ENCODE measurements around the gene MYO5C. TPM values are rescaled to one million over a fixed set of nuclear protein-coding genes. Genes with fewer than 3 reads are reported as not detected.

MYO5C gene
- total and polyA plus RNA-seq, 2 of the 13 experiments (the other 11 are each of a cell fraction or from before 2014, with no cell fraction given) = 15.7 to 23.7 TPM

DNA sequence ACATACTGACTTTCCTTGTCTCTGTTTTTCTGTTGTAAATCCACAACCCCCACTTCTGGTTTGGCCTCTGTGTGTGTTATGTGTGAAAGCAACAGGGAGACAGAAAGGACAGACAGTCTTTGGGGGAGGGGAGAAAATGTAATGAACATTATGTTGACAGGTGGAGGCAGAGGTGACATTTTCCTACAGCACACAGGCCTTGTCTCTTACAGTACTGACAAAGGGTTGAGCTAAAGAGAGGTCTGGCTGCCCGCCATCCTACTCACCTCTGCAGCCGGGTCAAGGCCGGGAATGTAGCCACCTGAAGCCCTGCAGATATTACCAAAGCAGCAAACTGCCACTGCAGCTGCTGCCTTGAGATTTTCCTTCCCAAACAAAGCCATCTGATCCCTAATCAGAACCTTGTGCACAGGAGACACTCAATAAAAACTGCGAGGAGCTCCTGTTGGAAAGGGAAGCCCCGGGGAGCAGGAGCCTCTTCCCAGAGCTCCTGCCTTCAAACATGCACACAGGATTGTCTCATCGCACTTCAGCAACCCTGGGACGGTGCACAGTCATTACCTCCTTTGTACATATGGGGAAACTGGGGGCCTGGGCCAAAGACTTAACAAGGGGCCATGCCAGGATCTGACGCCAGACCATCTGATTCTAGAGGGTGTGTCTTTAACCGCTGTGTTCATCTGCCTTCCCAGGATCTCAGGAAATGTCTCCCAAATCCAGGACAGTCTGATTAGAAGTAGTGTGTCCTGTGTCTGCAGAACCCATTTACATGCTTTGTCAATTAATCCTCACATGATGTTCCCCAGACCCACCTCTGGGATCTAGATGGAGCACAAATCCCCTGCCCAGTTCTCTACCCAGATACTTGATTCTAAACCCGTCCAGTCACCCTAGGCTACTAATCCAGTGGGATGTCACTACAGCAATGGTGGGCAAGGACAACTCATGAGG, 14.2 kb downstream of the MYO5C start (continued):
- 0 out of 2 replicates have a peak, but pooled peaks have one; percentile 30 for TF ChIP-seq TFDP1 (CRISPR knock-in tag; IDR thresholded peaks at IDR 0.05; ENCODE audit: borderline replicate concordance)
- peak; percentile 77 for TF ChIP-seq BCL6 (CRISPR knock-in tag; IDR thresholded peaks at IDR 0.05)
- peak; percentile 85 for TF ChIP-seq SAP130 (CRISPR knock-in tag; IDR thresholded peaks at IDR 0.05; ENCODE audit: low read depth)
- no peak for TF ChIP-seq RARG (CRISPR knock-in tag; IDR thresholded peaks at IDR 0.05; ENCODE audit: low read depth)
- TF ChIP-seq MXD4 (CRISPR knock-in tag; IDR thresholded peaks at IDR 0.05) = peak; percentile 24; the same call in 1 of the 2 replicates
- TF ChIP-seq ZBTB20 (CRISPR knock-in tag; IDR thresholded peaks at IDR 0.05; ENCODE audit: borderline replicate concordance, low read depth) = peak; percentile 56; the same call in 1 of the 2 replicates
- no peak for TF ChIP-seq RBM39 (IDR thresholded peaks at IDR 0.05; ENCODE audit: low read depth, low read length, poor library complexity, severe bottlenecking)
- TF ChIP-seq, protein P1, sequence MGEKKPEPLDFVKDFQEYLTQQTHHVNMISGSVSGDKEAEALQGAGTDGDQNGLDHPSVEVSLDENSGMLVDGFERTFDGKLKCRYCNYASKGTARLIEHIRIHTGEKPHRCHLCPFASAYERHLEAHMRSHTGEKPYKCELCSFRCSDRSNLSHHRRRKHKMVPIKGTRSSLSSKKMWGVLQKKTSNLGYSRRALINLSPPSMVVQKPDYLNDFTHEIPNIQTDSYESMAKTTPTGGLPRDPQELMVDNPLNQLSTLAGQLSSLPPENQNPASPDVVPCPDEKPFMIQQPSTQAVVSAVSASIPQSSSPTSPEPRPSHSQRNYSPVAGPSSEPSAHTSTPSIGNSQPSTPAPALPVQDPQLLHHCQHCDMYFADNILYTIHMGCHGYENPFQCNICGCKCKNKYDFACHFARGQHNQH (CRISPR knock-in tag; IDR thresholded peaks at IDR 0.05) = peak; percentile 72; the same call in 1 of the 2 replicates
- TF ChIP-seq HNF4G (IDR thresholded peaks at IDR 0.05; ENCODE audit: borderline replicate concordance, low read depth, low read length) = peak; percentile 35; the same call in 1 of the 2 replicates
- TF ChIP-seq HNF4G (CRISPR knock-in tag; IDR thresholded peaks at IDR 0.05; ENCODE audit: borderline replicate concordance, low read depth) = no peak
- peak; percentile 58 for TF ChIP-seq PITX1 (CRISPR knock-in tag; IDR thresholded peaks at IDR 0.05)
- peak; percentile 74; the same call in 1 of the 2 replicates for TF ChIP-seq ZNF614 (CRISPR knock-in tag; IDR thresholded peaks at IDR 0.05; ENCODE audit: borderline replicate concordance)
- 0 out of 2 replicates have a peak, but pooled peaks have one; percentile 16 for TF ChIP-seq HNF1B (CRISPR knock-in tag; IDR thresholded peaks at IDR 0.05)
- peak; percentile 67; the same call in 1 of the 2 replicates for TF ChIP-seq ESRRA (CRISPR knock-in tag; IDR thresholded peaks at IDR 0.05; ENCODE audit: low read depth)
- no peak for TF ChIP-seq SMAD9 (CRISPR knock-in tag; IDR thresholded peaks at IDR 0.05)
- TF ChIP-seq ASH2L (IDR thresholded peaks at IDR 0.05; ENCODE audit: insufficient read length, low read depth, low read length) = peak; percentile 50
- peak; percentile 78 for TF ChIP-seq ZEB1 (IDR thresholded peaks at IDR 0.05; ENCODE audit: insufficient replicate concordance, low read depth)
- TF ChIP-seq ZNF121 (CRISPR knock-in tag; IDR thresholded peaks at IDR 0.05) = no peak
- TF ChIP-seq IRF2 (CRISPR knock-in tag; IDR thresholded peaks at IDR 0.05) = peak; percentile 65; the same call in 1 of the 2 replicates
- 0 out of 2 replicates have a peak, but pooled peaks have one; percentile 44 for TF ChIP-seq TBX3 (IDR thresholded peaks at IDR 0.05; ENCODE audit: borderline replicate concordance)
- no peak for TF ChIP-seq SIN3A (IDR thresholded peaks at IDR 0.05; ENCODE audit: borderline replicate concordance, low read depth, low read length)
- TF ChIP-seq POLR2A (IDR thresholded peaks at IDR 0.05; ENCODE audit: insufficient read depth in 1 of 2, low read depth in 2 of 2, low read length in 2 of 2) = no peak
- TF ChIP-seq SOX5 (CRISPR knock-in tag; IDR thresholded peaks at IDR 0.05; ENCODE audit: borderline replicate concordance) = peak; percentile 80
- no peak for TF ChIP-seq PHB2 (IDR thresholded peaks at IDR 0.05; ENCODE audit: partially characterized antibody)
